ENCODE data around the gene OPN1MW3. TPM values are rescaled to one million over a fixed set of nuclear protein-coding genes. Genes with fewer than 3 reads are reported as not detected.

OPN1MW3 gene
- total RNA-seq, 4 donors from 2014 or later = not detected

DNA sequence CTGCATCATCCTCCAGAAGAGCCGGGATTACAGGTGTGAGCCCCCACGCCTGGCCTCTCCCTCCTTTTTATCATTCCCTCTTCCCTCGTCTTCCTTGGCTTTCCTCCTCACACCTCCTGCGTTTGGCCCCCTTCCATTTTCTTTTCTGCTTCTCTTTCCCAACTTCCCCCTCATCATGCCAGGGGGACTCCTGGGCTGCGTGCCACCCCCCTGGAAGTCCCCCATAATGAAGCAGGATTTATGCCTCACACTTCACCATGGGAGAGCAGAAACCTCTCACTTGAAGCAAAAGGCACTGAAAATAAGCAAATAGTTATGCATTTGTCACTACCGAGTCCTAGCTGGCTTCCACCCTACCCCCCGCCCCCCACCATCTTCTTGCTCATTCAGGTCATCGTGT lies 46.1 kb downstream of the OPN1MW3 start:
- Histone ChIP-seq H3K36me3 (no peaks in the 10 kb centered on the region), H3K4me1 (peaks cover 0 to 4% (median 0%) of the 10 kb centered on the region in 4 donors), H3K27me3 (no peaks in the 10 kb centered on the region), H3K9me3 (no peaks in the 10 kb centered on the region), H3K27ac (replicated peaks in 1 of 4) (no peak overlapping the region), H3K4me3 (no peak overlapping the region)
- DNase-seq (ENCODE audit: extremely low spot score) = no peak
- WGBS = 71% methylated on average over 8 of the region's 8 CpGs
- intact Hi-C loops (cut with DNase I) = no loop called here
- no peak for TF ChIP-seq POLR2A (IDR thresholded peaks at IDR 0.05; ENCODE audit: low read depth)
- TF ChIP-seq, protein P1, sequence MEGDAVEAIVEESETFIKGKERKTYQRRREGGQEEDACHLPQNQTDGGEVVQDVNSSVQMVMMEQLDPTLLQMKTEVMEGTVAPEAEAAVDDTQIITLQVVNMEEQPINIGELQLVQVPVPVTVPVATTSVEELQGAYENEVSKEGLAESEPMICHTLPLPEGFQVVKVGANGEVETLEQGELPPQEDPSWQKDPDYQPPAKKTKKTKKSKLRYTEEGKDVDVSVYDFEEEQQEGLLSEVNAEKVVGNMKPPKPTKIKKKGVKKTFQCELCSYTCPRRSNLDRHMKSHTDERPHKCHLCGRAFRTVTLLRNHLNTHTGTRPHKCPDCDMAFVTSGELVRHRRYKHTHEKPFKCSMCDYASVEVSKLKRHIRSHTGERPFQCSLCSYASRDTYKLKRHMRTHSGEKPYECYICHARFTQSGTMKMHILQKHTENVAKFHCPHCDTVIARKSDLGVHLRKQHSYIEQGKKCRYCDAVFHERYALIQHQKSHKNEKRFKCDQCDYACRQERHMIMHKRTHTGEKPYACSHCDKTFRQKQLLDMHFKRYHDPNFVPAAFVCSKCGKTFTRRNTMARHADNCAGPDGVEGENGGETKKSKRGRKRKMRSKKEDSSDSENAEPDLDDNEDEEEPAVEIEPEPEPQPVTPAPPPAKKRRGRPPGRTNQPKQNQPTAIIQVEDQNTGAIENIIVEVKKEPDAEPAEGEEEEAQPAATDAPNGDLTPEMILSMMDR (IDR thresholded peaks at IDR 0.05) = no peak
- TF ChIP-seq POLR2AphosphoS5 (IDR thresholded peaks at IDR 0.05) = no peak
- TF ChIP-seq EP300 (IDR thresholded peaks at IDR 0.05) = no peak

DNA sequence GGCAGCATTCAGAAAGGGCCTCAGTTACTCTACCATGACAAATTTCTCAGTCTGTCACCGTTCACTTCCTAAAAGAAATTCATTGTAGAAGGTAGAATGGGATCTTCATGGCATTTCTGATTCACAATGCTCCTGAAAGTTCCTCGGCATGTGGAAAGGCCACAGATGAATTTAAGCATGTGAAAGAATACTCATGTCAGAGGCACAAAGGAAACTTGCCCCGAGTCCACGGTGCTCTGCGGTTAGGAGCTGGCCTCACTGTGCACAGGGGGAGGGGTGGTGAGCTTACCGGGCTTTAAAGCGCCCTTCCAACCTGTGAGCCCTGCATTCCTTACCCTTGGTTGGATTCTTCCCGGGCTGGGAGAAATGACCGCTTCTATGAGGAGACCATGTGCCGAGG lies 47.5 kb downstream of the OPN1MW3 start:
- no peak for DNase-seq (ENCODE audit: extremely low spot score)
- no peaks in the 10 kb centered on the region for H3K27me3 ChIP-seq
- no peaks in the 10 kb centered on the region for H3K9me3 ChIP-seq
- no peak overlapping the region for H3K27ac ChIP-seq (replicated peaks in 1 of 4)
- intact Hi-C loops (cut with DNase I) = no loop called here
- TF ChIP-seq EP300 (IDR thresholded peaks at IDR 0.05) (no peak), POLR2A (IDR thresholded peaks at IDR 0.05; ENCODE audit: low read depth) (no peak), POLR2AphosphoS5 (IDR thresholded peaks at IDR 0.05) (no peak)
- TF ChIP-seq, protein P1 (IDR thresholded peaks at IDR 0.05) = no peak
- no peak overlapping the region for H3K4me3 ChIP-seq
- H3K4me1 ChIP-seq = peaks cover 0 to 6% (median 0%) of the 10 kb centered on the region in 4 donors
- H3K36me3 ChIP-seq = no peaks in the 10 kb centered on the region
- WGBS = 85% methylated on average over 10 of the region's 10 CpGs

DNA sequence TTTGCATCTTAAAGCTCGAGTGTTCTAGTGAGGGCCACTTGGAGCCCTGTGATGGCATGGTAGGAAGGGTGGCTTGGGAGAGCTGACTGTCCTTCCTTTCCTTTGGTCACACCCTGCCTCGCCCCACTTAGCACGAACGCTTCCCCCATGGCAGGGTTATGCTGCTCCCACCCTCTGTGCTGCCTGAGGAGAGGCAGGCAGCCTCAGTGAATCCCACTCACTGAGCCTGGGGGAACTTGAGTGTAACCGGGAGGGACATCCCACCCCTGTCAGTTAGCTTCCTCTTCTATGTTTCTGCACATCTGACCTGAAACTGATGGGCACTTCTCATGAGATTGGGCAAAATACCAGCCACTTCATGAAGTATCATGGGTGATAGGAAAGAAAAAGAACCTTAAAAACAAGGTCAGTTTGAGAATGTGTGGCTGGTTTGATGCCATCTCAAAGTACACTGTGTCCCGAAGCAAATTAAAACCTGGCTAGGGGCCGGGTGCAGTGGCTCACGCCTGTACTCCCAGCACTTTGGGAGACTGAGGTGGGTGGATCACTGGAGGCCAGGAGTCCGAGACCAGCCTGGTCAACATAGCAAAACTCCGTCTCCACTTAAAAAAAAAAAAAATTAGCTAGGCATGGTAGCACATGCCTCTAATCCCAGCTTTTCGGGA lies 48.3 kb downstream of the OPN1MW3 start:
- Histone ChIP-seq H3K27me3 (peaks cover 0 to 8% (median 0%) of the 10 kb centered on the region in 4 donors), H3K9me3 (no peaks in the 10 kb centered on the region), H3K4me3 (no peak overlapping the region), H3K4me1 (peaks cover 0 to 6% (median 0%) of the 10 kb centered on the region in 4 donors), H3K27ac (replicated peaks in 1 of 4) (no peak overlapping the region), H3K36me3 (no peaks in the 10 kb centered on the region)
- TF ChIP-seq, protein P1 (IDR thresholded peaks at IDR 0.05) = no peak
- no peak for TF ChIP-seq EP300 (IDR thresholded peaks at IDR 0.05)
- no peak for TF ChIP-seq POLR2AphosphoS5 (IDR thresholded peaks at IDR 0.05)
- no peak for TF ChIP-seq POLR2A (IDR thresholded peaks at IDR 0.05; ENCODE audit: low read depth)
- WGBS = 83% methylated on average over 11 of the region's 11 CpGs
- intact Hi-C loops (cut with DNase I) = no loop called here
- no peak for DNase-seq (ENCODE audit: extremely low spot score)

DNA sequence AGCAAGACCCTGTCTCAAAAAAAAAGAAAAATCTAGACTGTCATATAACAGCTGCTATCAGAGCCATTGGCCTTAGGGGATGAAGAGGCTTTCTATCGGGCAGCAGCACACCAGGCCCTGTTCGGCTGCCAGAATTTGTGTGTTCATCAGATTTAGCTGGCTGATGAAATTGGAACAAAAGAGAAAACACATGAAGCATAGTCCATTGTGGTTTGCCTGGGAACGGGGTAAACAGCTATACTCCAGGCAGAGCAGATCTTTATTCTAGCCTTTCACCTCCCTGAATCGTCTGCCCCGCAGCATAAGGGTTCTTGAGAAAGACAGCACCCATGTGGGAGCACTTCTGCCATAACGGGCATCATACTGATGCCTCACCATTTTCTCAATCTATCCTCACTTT lies 49.8 kb downstream of the OPN1MW3 start:
- Histone ChIP-seq H3K27ac (replicated peaks in 1 of 4) (no peak overlapping the region), H3K9me3 (no peaks in the 10 kb centered on the region), H3K4me3 (no peak overlapping the region), H3K4me1 (peaks cover 0 to 6% (median 0%) of the 10 kb centered on the region in 4 donors), H3K27me3 (peaks cover 0 to 8% (median 0%) of the 10 kb centered on the region in 4 donors), H3K36me3 (no peaks in the 10 kb centered on the region)
- TF ChIP-seq POLR2AphosphoS5 (IDR thresholded peaks at IDR 0.05) (no peak), POLR2A (IDR thresholded peaks at IDR 0.05; ENCODE audit: low read depth) (no peak), EP300 (IDR thresholded peaks at IDR 0.05) (no peak)
- TF ChIP-seq, protein P1 (IDR thresholded peaks at IDR 0.05) = no peak
- intact Hi-C loops (cut with DNase I) = no loop called here
- 88% methylated on average over 6 of the region's 6 CpGs for WGBS
- no peak for DNase-seq (ENCODE audit: extremely low spot score)
